NAMALWA (cell line): ENCODE measurements around the gene AOPEP.

ENCODE experiments used
- DNase-seq: peaks from one replicate; pipeline ENCODE4 v3.0.0-alpha.2; 2015; ENCODE audit warnings: low spot score

Gene AOPEP

DNA sequence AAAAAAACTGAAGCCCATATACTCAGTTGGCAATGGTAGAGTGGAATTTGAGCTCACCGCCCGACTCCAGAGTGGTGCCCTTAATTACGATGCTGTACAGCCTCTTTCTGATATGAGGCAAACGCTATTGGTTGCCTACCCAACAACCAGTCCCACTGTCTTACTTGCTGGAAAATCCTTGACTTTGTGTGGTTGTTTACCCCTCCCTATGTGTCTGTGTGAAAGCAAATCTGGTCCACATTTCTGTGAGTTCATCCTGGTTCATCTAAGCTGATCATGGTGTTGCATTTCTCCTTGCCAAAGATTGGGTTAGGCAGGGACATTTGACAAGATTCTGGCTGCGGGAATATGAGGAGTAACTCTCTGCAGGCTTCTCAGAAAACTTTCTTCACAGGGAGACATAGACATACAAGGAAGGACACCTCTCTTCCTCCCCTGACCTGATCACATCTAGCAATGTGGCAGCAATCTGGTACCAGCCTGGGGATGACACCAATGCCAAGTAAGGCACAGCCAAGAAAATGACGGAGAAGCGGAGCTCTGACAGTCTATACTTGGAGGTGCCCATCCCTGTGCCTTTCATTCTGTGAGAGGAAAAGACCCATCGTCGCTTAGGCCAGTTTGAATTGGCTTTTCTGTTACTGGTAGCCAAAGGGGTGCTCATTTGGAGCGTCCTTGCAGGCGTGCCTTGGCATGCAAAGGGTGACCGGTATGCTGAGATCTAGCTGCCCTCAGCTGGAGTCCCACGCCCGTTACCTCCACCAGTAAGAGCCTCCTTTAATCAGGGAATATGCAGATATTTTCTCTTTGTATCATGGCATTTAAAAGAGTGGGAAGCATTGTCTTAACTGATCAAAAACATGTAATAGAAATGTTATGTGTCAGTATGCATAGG, 124.3 kb downstream of the AOPEP start:
- no peak for DNase-seq

DNA sequence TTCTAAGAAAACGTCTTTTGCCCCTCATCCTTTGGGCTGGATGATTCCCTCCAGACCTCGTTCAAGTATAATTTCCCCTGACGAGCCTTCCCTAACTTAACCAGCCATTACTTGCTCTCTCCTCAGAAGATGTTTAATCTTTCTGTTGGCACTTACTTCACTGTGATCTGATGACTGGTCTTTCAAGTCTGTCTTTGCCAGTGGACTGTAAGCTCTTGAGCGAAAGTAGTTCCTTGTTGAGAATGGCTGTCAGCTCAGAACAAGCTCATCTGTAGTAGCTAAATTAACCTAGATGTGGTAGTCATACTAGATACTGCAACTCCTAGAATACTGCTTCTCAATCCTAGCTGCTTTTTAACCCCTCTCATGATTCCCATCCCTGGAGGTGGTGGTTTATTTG, 125.0 kb downstream of the AOPEP start:
- DNase-seq = no peak

DNA sequence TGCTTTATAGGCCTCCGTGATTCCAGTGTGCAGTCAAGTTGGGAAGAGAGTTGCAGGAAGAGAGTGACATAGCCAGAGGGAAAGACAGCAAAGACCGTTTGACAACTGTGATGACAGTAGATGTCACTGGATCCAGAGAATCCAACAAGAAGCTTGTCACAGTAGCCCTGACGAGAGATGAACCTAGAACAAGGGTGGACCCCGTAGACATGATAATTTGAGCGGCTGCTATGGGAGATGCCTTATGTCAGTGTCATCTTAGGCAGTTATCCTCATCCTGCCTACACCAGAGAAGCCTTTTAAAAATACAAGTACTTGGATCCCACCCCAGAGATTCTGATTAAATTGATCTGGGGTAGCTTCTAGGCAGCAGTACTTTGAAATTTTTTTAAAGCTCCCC, 125.4 kb downstream of the AOPEP start:
- no peak for DNase-seq

DNA sequence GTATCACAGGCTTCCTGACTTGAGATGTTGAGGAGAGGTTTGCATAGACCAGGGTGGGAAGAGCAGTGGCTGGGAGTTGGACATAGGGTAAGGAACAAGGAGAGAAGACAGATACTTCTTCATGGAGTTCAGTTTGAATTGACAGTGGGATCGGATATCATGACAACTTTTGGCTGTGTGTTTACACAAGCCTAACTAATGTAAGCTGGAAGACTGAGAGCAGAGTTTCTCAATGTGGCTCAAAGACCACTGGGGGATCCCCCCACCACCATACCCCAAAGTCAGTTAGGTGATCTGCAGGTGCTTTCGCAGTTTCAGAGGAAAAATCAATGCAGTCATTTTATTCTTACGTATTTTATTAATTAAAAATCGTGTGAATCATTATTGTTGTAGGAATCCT, 125.9 kb downstream of the AOPEP start:
- no peak for DNase-seq

DNA sequence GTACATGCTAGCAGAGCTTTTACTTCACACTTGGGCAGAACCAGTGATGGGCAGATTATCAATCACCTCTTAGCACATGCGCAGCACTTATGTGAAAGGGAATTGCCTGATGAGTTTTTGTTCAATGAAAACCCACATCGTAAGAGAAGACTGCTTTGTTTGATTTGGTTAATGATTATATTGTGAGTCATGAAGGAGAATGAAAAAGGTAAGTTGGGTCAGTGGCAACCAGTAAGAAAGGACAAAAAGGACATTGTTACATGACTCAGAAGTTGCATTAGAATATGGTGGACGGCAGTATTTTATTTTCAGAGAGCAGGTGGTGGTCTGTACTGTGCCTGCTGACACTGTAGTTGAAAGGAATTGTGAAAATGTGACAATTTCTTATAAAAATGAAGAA, 127.4 kb downstream of the AOPEP start:
- no peak for DNase-seq

DNA sequence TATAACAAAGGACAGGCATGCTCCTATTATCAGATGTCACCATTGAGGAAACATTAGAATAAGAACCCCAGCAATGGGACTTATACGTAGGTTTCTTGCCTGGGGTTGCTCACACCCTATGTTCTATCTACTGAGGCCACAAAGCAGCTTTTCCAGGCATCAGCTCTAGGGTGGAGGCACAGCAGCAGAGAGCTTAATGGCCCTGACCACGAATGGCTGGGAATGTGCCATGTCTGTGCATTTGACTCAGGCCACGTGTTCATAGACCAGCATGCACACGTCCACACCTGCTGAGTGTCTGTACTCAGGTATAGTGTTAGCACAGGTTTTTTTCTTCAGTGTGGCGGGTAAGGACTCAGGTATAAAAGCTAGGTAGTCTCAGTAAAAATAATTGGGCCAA, 129.4 kb downstream of the AOPEP start:
- DNase-seq = no peak

DNA sequence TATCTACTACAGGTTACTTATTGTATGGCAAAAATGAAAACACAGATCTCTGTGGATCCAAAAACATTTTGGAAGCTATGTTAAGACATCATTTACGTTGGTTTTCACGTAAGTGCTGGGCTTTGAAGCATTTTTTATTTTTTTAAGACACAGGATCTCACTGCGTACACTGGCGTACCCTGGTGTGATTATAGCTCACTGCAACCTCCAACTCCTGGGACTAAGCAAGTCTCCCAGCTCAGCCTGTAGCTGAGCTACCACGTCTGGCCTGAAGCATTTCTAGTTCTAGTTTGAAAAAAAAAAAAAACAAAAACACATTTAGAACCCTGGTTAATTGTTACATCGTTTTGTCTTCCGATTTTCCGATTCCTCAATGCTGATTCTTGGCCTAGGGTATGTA, 131.3 kb downstream of the AOPEP start:
- DNase-seq = no peak

DNA sequence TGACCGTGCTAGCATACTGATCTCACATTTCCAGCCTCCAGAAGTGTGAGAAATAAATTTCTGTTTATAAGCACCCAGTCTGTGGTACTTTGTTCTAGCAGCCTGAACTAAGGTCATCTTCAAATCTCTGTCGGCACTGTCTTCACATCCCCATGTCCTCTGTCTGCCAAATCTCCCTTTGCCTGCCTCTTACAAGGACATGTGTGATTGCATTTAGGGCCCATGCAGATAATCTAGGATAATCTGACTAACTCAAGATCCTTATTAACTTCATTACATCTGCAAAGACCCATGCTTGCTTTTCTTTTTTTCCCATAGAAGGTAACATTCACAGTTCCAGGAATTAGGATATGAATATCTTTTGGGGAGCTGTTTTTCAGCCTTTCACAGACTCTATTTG, 132.7 kb downstream of the AOPEP start:
- DNase-seq = no peak

DNA sequence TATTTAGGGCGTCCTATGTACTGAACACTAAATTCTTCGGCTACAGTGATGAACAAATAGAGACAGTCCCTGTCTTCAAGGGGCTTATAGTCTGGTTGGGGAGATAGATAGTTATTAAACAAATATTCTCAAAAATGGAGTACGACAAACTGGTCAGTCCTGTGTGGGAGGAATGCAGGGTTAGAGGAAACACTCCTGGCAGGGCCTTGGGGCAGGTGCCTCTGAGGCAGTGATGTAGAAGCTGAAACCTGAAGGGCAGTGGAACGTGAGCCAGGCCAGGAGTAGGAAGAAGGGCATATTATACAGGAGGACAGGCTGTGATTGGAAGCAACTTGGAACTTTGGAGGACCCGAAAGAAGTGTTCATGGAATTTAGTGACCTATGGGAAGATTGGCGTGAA, 133.4 kb downstream of the AOPEP start:
- DNase-seq = no peak

DNA sequence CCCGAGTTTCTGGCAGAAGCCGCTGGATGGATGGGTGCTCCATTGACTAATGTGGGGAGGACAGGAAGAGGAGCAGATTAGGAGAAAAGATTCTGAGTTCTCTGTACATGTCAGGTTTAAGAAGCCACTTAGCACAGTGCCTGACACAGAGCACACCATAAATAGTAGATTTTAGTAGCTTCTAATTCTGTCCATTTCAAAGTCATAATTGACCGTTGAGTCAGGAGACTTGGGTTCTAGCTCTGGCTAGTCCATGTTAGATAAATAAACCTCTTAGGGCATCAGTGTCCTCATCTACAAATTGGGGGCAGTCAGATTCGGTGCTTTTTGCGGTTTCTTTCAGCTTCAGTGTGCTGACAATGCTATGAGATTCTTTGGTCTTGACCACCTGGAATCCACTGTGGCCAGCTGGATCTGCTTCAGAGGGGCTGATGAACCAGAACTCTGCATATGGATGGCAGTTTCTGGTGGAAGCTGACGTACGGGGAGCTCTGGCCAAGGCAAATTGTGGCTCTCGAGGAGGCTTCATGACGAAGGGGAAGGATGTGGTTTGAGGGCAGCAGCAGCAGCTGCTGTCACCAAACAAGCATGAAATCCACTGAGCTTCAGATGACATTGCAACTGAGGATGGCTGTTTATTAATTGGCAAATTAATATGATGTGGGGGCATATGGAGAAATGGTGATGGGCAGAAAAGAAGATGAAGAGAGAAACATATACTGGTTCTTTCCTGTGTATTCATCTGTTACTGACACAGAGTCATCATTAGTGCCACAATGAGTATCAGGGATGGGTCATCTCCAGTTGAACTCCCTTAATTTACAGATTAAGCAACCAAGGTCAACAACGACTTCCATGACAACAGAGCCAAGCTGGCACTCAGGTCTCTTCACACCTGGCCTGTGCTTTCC, 134.4 kb downstream of the AOPEP start:
- DNase-seq = peak; percentile 90

DNA sequence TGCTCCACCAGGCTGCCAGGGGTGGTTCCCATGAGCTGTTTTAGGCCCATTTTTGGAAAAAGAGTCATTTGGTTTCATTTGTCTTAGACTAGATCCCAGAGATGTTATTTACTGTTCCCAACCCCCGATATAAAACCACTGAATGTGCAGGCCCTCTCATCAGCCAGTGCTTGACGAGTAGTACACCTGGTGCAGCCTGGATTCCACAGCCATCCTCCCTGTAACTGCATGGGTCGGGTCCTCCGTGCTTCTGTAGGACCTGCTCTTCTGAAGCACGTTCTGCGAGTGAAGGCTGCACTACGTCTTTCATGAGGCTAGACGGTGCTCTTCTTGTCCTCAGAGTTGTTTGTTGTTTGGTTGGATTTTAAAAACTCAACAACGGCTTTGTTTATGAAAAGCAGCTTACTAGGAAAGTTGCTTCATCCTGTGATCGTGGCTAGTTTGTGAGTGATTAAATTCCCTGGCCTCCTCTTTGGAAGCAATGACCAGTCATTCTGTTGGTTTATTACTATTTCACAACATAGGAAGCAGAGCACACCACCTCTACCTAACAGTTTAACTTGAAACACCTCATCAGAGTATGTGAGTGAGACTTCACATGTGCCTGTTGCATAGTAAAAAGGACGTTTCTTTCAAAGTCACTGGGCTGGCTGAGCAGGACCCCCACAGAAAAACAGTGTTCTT, 135.2 kb downstream of the AOPEP start:
- DNase-seq = no peak

DNA sequence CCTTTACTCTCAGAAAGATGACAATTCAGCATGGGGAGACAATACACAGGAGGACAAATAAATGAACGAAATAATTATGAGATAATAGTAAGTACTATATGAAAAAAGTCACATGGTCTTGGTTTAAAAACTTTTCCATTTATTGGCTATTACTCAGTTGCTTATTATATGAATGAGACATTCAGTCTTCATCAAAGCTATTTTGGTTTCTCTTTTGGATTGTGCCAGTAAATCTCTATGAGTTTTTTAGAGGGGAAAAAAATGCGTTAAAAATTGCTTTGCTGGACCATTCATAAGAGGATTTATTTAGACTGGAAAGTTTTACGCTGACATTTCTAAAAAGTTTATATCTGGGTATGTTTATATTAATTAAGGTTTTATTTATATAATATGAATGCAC, 137.7 kb downstream of the AOPEP start:
- no peak for DNase-seq

DNA sequence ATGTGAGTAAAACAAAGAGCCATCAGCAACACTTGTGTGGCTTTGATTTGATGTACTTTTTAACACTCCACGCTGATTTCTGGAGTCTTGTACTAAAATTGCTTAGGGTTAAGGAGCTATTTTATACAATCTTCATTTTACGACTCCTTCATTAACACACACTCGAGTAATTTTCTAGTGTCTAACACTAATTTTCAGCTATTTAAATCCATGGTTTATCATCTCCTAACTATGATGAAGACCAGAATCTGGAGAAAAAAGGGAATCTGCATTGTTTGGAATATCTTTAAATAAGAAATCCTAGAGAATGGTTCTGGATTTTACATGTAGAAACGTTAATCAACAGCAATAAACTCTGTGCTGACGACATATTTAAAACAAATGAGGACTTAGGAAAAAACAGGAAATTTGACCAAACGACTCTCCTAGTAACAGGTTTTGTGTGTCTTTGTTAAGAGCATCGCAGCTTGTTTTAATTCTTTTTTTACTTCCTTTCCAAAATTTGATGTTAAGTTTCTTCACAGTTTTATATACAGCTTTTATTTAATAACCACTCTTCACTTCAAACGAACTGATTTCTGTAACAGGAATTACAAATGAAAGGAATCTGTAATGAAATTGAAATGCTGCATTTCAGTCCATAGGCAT, 138.5 kb downstream of the AOPEP start:
- DNase-seq = no peak

DNA sequence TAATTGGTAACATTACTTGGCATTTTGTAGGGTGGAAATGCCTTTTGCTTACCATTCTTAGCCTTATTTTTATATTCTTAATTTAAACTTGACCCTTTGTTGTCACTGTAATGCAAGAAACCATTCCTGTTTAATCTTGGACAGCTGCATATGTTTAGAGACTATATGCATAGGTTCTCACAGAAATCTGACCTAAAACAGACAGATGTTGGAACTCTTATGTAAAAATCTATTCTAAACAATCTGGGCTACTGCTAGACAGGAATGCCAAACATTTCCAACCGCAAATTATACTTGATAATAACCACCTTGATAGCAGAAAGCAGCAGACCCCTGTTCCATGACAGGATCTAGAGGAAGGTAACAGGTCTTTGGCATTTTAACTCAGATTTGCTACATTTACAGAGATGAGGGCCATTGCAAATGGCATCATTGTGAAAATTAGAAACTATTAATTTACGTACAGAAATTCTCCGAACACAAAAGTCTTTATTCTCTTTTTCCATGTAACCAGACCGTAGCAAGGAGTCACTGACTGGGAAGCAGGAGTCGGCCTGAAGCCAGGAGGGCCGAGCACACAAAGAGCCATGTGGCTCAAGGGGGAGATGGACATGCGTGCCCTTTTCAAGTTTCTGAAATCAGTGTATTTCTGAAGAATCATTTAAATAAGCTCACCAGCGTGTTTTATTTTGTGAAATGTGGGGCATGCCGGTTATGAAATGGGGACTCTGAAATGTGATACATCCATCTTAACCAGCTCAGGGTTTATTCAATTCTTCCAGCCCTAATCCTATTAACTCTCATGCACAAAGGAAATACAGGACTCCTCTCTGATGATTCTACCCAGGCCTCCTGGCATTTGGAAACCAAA, 139.3 kb downstream of the AOPEP start:
- DNase-seq = no peak

DNA sequence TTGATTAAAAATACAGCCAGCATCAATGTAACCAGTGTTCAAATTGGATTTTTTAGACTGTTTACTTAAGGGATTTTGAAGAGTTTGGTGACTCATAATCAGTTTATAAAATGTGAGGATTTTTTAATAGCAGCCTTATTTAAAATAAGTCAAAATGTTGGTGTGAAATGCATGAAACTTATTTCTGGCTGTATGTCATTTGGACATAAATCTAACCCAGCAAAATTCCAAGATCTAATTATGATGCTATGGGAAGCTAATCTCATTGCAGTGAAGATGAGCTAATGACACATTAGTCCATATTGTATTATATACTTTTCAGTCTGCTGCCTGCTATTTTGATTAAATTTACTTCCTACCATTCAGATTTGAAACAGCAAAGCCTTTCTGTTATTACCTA, 140.3 kb downstream of the AOPEP start:
- DNase-seq = no peak

DNA sequence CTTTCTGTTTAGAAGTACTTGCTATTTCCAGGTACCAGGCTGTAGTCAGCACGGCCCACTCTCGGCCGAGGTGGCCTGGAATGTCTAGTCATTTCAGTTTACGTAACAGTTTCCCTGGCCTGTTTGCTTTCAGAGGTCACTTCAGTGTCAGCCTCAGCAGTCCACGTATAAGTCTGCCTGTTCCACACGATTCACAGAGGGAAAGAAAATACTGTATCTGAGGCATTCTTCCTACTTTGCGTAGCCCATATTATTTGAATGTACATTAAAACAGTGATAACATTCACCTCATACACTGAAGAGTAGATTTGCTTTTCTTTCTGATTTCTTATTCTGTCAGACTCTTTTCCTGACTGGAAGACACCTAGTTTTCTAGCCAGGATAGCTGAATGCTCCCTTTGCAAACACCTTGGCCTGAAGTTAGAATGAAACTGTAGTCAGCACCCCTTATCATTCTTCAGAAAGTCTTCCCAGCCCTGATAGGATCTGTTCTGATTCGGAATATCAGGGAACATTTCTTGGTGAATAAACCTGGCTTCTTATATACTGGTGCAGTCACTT, 140.9 kb downstream of the AOPEP start:
- DNase-seq = no peak

DNA sequence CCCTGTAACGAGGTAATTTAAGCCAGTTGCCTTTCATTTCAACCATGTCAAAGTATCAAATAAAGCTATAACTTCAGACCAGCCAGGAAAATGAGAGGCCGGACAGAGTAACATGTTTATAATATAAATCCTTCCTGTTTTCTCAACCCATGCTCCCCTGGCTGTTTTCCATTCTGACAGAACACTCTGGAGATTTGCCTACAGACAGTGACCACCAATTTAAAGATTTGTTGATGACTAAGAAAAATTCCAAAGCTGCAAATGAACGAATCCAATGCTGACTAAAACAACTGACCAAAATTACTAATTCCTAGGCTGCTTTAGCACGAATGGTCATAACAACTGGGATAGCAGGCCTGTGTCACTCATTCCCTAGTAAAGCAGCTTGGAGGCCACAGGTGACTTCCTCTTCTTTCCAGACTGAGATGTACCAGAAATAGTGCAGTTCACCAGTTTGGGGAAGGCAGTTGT, 141.4 kb downstream of the AOPEP start:
- no peak for DNase-seq

DNA sequence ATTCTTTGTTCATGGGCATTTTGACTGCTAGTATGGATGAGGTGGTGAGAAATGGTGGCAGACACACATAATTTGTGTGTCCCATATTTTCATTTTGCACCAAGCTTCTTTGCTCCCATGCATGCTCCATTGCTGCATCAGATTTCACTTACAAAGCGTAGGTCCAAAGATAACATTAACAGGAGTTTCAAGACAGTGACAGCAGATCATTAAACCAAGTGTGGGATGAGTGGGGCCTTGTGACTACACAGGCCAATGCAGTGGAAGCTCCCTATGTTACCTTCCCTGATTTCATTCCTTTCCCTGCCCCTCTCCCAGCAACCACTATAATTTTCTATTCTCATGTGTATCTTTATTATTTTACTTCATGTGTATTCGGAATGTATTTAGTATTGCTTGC, 142.0 kb downstream of the AOPEP start:
- DNase-seq = no peak

DNA sequence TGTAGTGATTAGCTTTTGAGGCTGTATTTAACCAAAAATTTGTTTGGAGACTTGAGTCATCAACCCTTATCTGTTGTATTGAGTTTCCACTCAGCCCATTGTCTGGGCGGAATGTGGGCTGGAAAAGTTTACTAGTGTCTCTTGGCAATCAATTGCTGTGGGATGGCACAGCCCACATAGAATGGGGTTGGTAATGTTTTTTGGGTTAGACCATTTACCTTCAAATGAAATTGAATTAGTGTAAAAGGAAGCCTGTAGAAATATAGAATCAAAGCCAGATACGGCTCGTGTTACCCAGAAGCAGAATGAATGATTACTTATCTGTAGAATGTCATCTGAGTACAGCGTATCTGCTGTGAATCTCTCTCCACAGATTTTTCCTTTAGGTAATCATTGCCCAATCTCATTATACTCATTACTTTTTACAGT, 142.9 kb downstream of the AOPEP start:
- no peak for DNase-seq

DNA sequence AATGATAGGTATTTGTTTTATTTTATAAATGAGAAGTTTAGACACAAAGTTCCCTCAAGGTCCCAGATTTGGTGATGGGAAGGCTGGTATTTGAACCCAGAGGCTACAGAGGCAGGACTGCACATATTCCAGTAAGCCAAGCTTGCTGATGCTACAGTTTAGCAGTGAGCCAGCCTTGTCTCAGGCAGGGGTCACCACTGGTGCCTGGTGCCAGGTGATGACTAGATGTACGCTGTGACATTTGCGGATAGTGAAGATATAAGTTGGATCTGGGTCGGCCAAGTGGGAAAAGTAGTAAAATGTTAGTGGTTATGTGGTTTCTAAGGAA, 143.9 kb downstream of the AOPEP start:
- DNase-seq = no peak
